GM23248 (cell line): ENCODE results near the gene GLI1.

Source experiments
- EZH2 ChIP-seq: fragments of 200-600 bp; sonication (generic); IDR thresholded peaks from 2 replicates; pipeline ENCODE4 v1.6.1; 2018; ENCODE audit warnings: antibody characterized with exemption, mild to moderate bottlenecking; ENCODE audit not compliant: insufficient read depth, poor library complexity, severe bottlenecking
- EZH2phosphoT487 ChIP-seq: fragments of 200-600 bp; sonication (generic); IDR thresholded peaks from 2 replicates; pipeline ENCODE4 v1.6.1; 2018; ENCODE audit warnings: antibody characterized with exemption, moderate library complexity, mild to moderate bottlenecking, low read depth; ENCODE audit not compliant: insufficient read depth

- TF ChIP-seq EZH2phosphoT487 = no peak
- TF ChIP-seq EZH2 = no peak
Observed at GRCh38 chr12:57487597-57488401, 28.2 kb downstream of the GLI1 start, which contains the start of gene MARS1.
